ACC112 (cell line): ENCODE results near the gene TMA16.

Experiments
- H2AFZ ChIP-seq: fragments of 200-600 bp; sonication (generic); one replicate; pipeline ENCODE4 v1.6.0; 2017; ENCODE audit warnings: antibody characterized with exemption, low read length; ENCODE audit not compliant: unreplicated experiment
- H3K27ac ChIP-seq: fragments of 200-600 bp; sonication (generic); 2 replicates; pipeline ENCODE4 v1.5.1; 2014; ENCODE audit warnings: low read depth, mild to moderate bottlenecking, antibody characterized with exemption, low read length, moderate library complexity
- H3K27me3 ChIP-seq: fragments of 200-600 bp; sonication (generic); 2 replicates; pipeline ENCODE4 v1.6.1; 2014; ENCODE audit warnings: mild to moderate bottlenecking, antibody characterized with exemption, low read length, moderate library complexity, mixed read lengths; ENCODE audit not compliant: insufficient read depth
- H3K36me3 ChIP-seq: fragments of 200-600 bp; sonication (generic); 2 replicates; pipeline ENCODE4 v1.6.1; 2016; ENCODE audit warnings: mild to moderate bottlenecking, antibody characterized with exemption, low read length, moderate library complexity, mixed read lengths; ENCODE audit not compliant: insufficient read depth
- H3K4me1 ChIP-seq: fragments of 200-600 bp; sonication (generic); one replicate; pipeline ENCODE4 v1.6.1; 2016; ENCODE audit warnings: low read length, mixed read lengths; ENCODE audit not compliant: insufficient read depth, unreplicated experiment, control insufficient read depth
- H3K4me3 ChIP-seq: fragments of 200-600 bp; sonication (generic); 2 replicates; pipeline ENCODE4 v1.5.1; 2014; ENCODE audit warnings: mild to moderate bottlenecking, low read depth, low read length
- H3K79me2 ChIP-seq: fragments of 200-600 bp; sonication (generic); one replicate; pipeline ENCODE4 v1.6.0; 2016; ENCODE audit warnings: low read length; ENCODE audit not compliant: control insufficient read depth, unreplicated experiment, insufficient read depth

The TMA16 gene

GRCh38 chr4:163476761-163477438 is 17.6 kb upstream of the TMA16 start:
- H3K27me3 ChIP-seq, result peaks cover 37% of the 10 kb centered on the region
- H3K79me2 ChIP-seq, result no peaks in the 10 kb centered on the region
- H3K4me1 ChIP-seq, result no peaks in the 10 kb centered on the region
- H3K27ac ChIP-seq, result no peak overlapping the region
- H3K36me3 ChIP-seq, result no peaks in the 10 kb centered on the region
- no peak overlapping the region for H2AFZ ChIP-seq
- no peak overlapping the region for H3K4me3 ChIP-seq

- Histone ChIP-seq H3K4me3 (no peak overlapping the region), H3K79me2 (no peaks in the 10 kb centered on the region), H2AFZ (no peak overlapping the region)
Measured at GRCh38 chr4:163482190-163482589, 12.3 kb upstream of the TMA16 start.

GRCh38 chr4:163484906-163485305 is 9.6 kb upstream of the TMA16 start:
- Histone ChIP-seq H3K27ac (no peak overlapping the region), H2AFZ (no peak overlapping the region), H3K4me1 (no peaks in the 10 kb centered on the region), H3K36me3 (no peaks in the 10 kb centered on the region), H3K79me2 (no peaks in the 10 kb centered on the region), H3K4me3 (no peak overlapping the region), H3K27me3 (peaks cover 22% of the 10 kb centered on the region)

More at GRCh38 chr4:163482190-163482589, 12.3 kb upstream of the TMA16 start:
- H3K27ac ChIP-seq, result no peak overlapping the region
- no peaks in the 10 kb centered on the region for H3K4me1 ChIP-seq
- H3K36me3 ChIP-seq, result no peaks in the 10 kb centered on the region
- H3K27me3 ChIP-seq, result peaks cover 20% of the 10 kb centered on the region; the same call in 1 of the 2 replicates

- no peak overlapping the region for H2AFZ ChIP-seq
- H3K36me3 ChIP-seq, result no peaks in the 10 kb centered on the region
- no peaks in the 10 kb centered on the region for H3K79me2 ChIP-seq
- H3K4me1 ChIP-seq, result no peaks in the 10 kb centered on the region
- H3K27ac ChIP-seq, result no peak overlapping the region
- no peak overlapping the region for H3K4me3 ChIP-seq
- H3K27me3 ChIP-seq, result peaks cover 22% of the 10 kb centered on the region
Measured at GRCh38 chr4:163485589-163485988, 8.9 kb upstream of the TMA16 start.

GRCh38 chr4:163486321-163486720 is 8.2 kb upstream of the TMA16 start:
- Histone ChIP-seq H3K79me2 (no peaks in the 10 kb centered on the region), H3K27me3 (peaks cover 17% of the 10 kb centered on the region), H3K27ac (no peak overlapping the region), H3K4me1 (no peaks in the 10 kb centered on the region), H2AFZ (no peak overlapping the region), H3K36me3 (no peaks in the 10 kb centered on the region), H3K4me3 (no peak overlapping the region)

GRCh38 chr4:163489929-163490328 is 4.6 kb upstream of the TMA16 start:
- no peak overlapping the region for H3K4me3 ChIP-seq
- H3K36me3 ChIP-seq, result no peaks in the 10 kb centered on the region
- peaks cover 7% of the 10 kb centered on the region; the same call in 1 of the 2 replicates for H3K27me3 ChIP-seq
- peaks cover 4% of the 10 kb centered on the region for H3K79me2 ChIP-seq
- H3K4me1 ChIP-seq, result no peaks in the 10 kb centered on the region
- H2AFZ ChIP-seq, result no peak overlapping the region
- no peak overlapping the region for H3K27ac ChIP-seq

GRCh38 chr4:163492951-163493504 is 1.5 kb upstream of the TMA16 start:
- Histone ChIP-seq H3K36me3 (no peaks in the 10 kb centered on the region), H3K27me3 (peaks cover 4% of the 10 kb centered on the region; the same call in 1 of the 2 replicates), H3K4me1 (peaks cover 15% of the 10 kb centered on the region), H3K79me2 (peaks cover 34% of the 10 kb centered on the region), H3K27ac (no peak overlapping the region), H3K4me3 (no peak overlapping the region), H2AFZ (no peak overlapping the region)

- Histone ChIP-seq H3K27me3 (no peaks in the 10 kb centered on the region), H3K4me1 (peaks cover 15% of the 10 kb centered on the region), H3K4me3 (peak overlapping the region; percentile 99), H2AFZ (peak overlapping the region; percentile 93), H3K79me2 (peaks cover 39% of the 10 kb centered on the region), H3K36me3 (no peaks in the 10 kb centered on the region), H3K27ac (peak overlapping the region; percentile 90; the same call in 1 of the 2 replicates)
Measured at GRCh38 chr4:163493643-163494359, 689 bp upstream of the TMA16 start.

- Histone ChIP-seq H3K27me3 (no peaks in the 10 kb centered on the region), H3K36me3 (no peaks in the 10 kb centered on the region; the same call in 1 of the 2 replicates), H3K4me1 (peaks cover 15% of the 10 kb centered on the region), H2AFZ (peak overlapping the region; percentile 42), H3K4me3 (peak overlapping the region; percentile 99), H3K27ac (no peak overlapping the region), H3K79me2 (peaks cover 59% of the 10 kb centered on the region)
Measured at GRCh38 chr4:163495900-163496299, 1.4 kb downstream of the TMA16 start.

- Histone ChIP-seq H3K4me1 (peaks cover 15% of the 10 kb centered on the region), H3K27me3 (no peaks in the 10 kb centered on the region), H3K27ac (no peak overlapping the region), H3K36me3 (no peaks in the 10 kb centered on the region; the same call in 1 of the 2 replicates), H3K4me3 (no peak overlapping the region), H3K79me2 (peaks cover 95% of the 10 kb centered on the region), H2AFZ (no peak overlapping the region)
Measured at GRCh38 chr4:163500586-163500985, 6.1 kb downstream of the TMA16 start.
